Stimulated activated CD4-positive, alpha-beta T cell treated with anti-CD3 and anti-CD28 coated beads, Interleukin-2, amount 100 ng/mL, for 4 hours (primary cell): Measurements from ENCODE around the gene PPID.
A peak's percentile ranks its signal among the peaks of the same experiment; 100 is the strongest.
"Not testable (repeated sequence)": the region's sequence is repeated elsewhere in the genome, so short reads cannot be mapped to it uniquely, and the experiment has no call there.

Experiments
- DNase-seq: peaks from one replicate; pipeline ENCODE4 v3.0.0-alpha.2; 2020; ENCODE audit warnings: low read depth

The PPID gene

GRCh38 chr4:158722917-158723793 is at the start of gene PPID:
Gene PPID (minus strand): TSS chr4:158723396. CDS start chr4:158723288, 108 bp downstream.
- DNase-seq = peak; percentile 70

- DNase-seq = no peak
Measured at GRCh38 chr4:158771776-158772175, 48.6 kb upstream of the PPID start.

GRCh38 chr4:158770671-158771070 is 47.5 kb upstream of the PPID start:
- DNase-seq = no peak

- peak; percentile 8 for DNase-seq
Measured at GRCh38 chr4:158769175-158769921, 46.2 kb upstream of the PPID start.

- peak; percentile 49 for DNase-seq
Measured at GRCh38 chr4:158768555-158769174, 45.5 kb upstream of the PPID start, which contains the start of gene FNIP2. Gene FNIP2 (plus strand): TSS chr4:158769026. CDS start chr4:158769213, 187 bp downstream.

- DNase-seq = no peak
Measured at GRCh38 chr4:158767451-158767850, 44.3 kb upstream of the PPID start.

- no peak for DNase-seq
Measured at GRCh38 chr4:158766434-158767044, 43.3 kb upstream of the PPID start.

- DNase-seq = no peak
Measured at GRCh38 chr4:158763462-158763861, 40.3 kb upstream of the PPID start.

GRCh38 chr4:158762553-158762952 is 39.4 kb upstream of the PPID start:
- DNase-seq = no peak

- DNase-seq = no peak
Measured at GRCh38 chr4:158760866-158761265, 37.7 kb upstream of the PPID start.

- not testable (repeated sequence) for DNase-seq
Measured at GRCh38 chr4:158759539-158759938, 36.3 kb upstream of the PPID start.

GRCh38 chr4:158758703-158759102 is 35.5 kb upstream of the PPID start:
- DNase-seq = no peak

GRCh38 chr4:158758142-158758541 is 34.9 kb upstream of the PPID start:
- no peak for DNase-seq

GRCh38 chr4:158756588-158756987 is 33.4 kb upstream of the PPID start:
- DNase-seq = no peak

- not testable (repeated sequence) for DNase-seq
Measured at GRCh38 chr4:158755819-158756218, 32.6 kb upstream of the PPID start.

- DNase-seq = no peak
Measured at GRCh38 chr4:158754385-158755180, 31.4 kb upstream of the PPID start.

GRCh38 chr4:158750379-158750778 is 27.2 kb upstream of the PPID start:
- DNase-seq = no peak

GRCh38 chr4:158746537-158746936 is 23.3 kb upstream of the PPID start:
- DNase-seq = not testable (repeated sequence)

GRCh38 chr4:158741326-158742021 is 18.3 kb upstream of the PPID start:
- DNase-seq = no peak

- no peak for DNase-seq
Measured at GRCh38 chr4:158739600-158739999, 16.4 kb upstream of the PPID start.

- no peak for DNase-seq
Measured at GRCh38 chr4:158738866-158739265, 15.7 kb upstream of the PPID start.
